Gastrocnemius medialis (tissue), 4 donors: ENCODE results near the gene GSX2.
"Not testable (repeated sequence)": the region's sequence is repeated elsewhere in the genome, so short reads cannot be mapped to it uniquely, and the experiment has no call there.

ENCODE experiments used
- CTCF ChIP-seq, 5 experiments: fragments of 450-650 bp in 3 of 5; fragments of 200-600 bp in 2 of 5; sonication (generic) in 2 of 5; IDR thresholded peaks in 4 of 5; conservative IDR thresholded peaks in 1 of 5; 1 replicate in 4 of 5; 2 replicates in 1 of 5; pipeline ENCODE4 v1.5.1; 2016 to 2019; ENCODE audit warnings: antibody characterized with exemption in 5 of 5, mild to moderate bottlenecking in 3 of 5, moderate library complexity in 3 of 5
- POLR2A ChIP-seq, 2 donors: fragments of 450-650 bp; IDR thresholded peaks; one replicate each; pipeline ENCODE4 v1.6.1; 2017; ENCODE audit warnings: antibody characterized with exemption in 2 of 2, mild to moderate bottlenecking in 2 of 2, moderate library complexity in 2 of 2

DNA sequence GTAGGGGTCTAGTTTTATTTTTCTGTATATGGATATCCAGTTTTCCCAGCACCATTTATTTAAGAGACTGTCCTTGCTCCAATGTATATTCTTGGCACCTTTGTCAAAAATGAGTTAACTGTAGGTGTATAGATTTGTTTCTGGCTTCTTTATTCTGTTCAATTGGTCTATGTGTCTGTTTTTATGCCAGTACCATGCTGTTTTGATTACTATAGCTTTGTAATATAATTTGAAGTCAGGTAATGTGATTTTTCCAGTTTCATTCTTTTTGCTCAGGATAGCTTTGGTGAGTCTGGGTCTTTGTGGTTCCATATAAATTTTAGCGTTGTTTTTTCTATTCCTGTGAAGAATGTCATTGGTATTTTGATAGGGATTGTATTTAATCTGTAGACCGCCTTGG lies 28.7 kb downstream of the GSX2 start:
- TF ChIP-seq CTCF (IDR thresholded peaks at IDR 0.05 in 4 of 5, conservative IDR thresholded peaks at IDR 0.05 in 1 of 5); POLR2A (IDR thresholded peaks at IDR 0.05): not testable (repeated sequence)
